ENCODE results near the gene DCTD. TPM values are rescaled to one million over a fixed set of nuclear protein-coding genes. Genes with fewer than 3 reads are reported as not detected.

The DCTD gene
- total and polyA plus RNA-seq, 7 donors = 33.3 to 54.9 (median 38.2) TPM

- H3K27me3 ChIP-seq = no peaks in the 10 kb centered on the region
- H3K4me1 ChIP-seq = peaks cover 0 to 34% (median 29%) of the 10 kb centered on the region in 4 donors
- WGBS, 2 donors = 79 to 85% methylated on average over 26 of the region's 26 CpGs
- DNase-seq = peak; percentile 85
- intact Hi-C loops (cut with DNase I) = loop anchor here (5.0 kb wide), 1 partner anchor 37 kb away; the partner anchor contains the start of gene DCTD
- peak overlapping the region in 3 of 4 donors; percentile 27 to 36 (median 36) for H3K4me3 ChIP-seq
- peak overlapping the region in 3 of 4 donors; percentile 35 to 64 (median 58) for H3K27ac ChIP-seq
- H3K36me3 ChIP-seq = peaks cover 0 to 6% (median 0%) of the 10 kb centered on the region in 4 donors
- H3K9me3 ChIP-seq = peaks cover 0 to 9% (median 1%) of the 10 kb centered on the region in 4 donors
- TF ChIP-seq POLR2A (IDR thresholded peaks at IDR 0.05) (no peak), POLR2AphosphoS5 (IDR thresholded peaks at IDR 0.05) (peak in 3 of 4 donors; percentile 16 to 64 (median 37))
Observed at GRCh38 chr4:182880387-182881356, 36.5 kb downstream of the DCTD start.

- WGBS, 2 donors = 94 to 97% methylated on average over 9 of the region's 9 CpGs
- H3K36me3 ChIP-seq = peaks cover 0 to 3% (median 0%) of the 10 kb centered on the region in 4 donors
Observed at GRCh38 chr4:182879913-182880312, 37.3 kb downstream of the DCTD start.

GRCh38 chr4:182878633-182879495, 38.3 kb downstream of the DCTD start:
- TF ChIP-seq CTCF (IDR thresholded peaks at IDR 0.05) (no peak), EP300 (IDR thresholded peaks at IDR 0.05) (no peak), POLR2AphosphoS5 (IDR thresholded peaks at IDR 0.05) (no peak), POLR2A (IDR thresholded peaks at IDR 0.05) (no peak)
- peaks cover 0 to 2% (median 0%) of the 10 kb centered on the region in 4 donors for H3K9me3 ChIP-seq
- H3K27ac ChIP-seq = no peak overlapping the region
- H3K27me3 ChIP-seq = no peaks in the 10 kb centered on the region
- H3K36me3 ChIP-seq = no peaks in the 10 kb centered on the region
- peak; percentile 64 for DNase-seq
- peaks cover 0 to 26% (median 24%) of the 10 kb centered on the region in 4 donors for H3K4me1 ChIP-seq
- H3K4me3 ChIP-seq = no peak overlapping the region
- WGBS, 2 donors = 84 to 90% methylated on average over 16 of the region's 16 CpGs
- intact Hi-C loops (cut with DNase I) = no loop called here

More at GRCh38 chr4:182879913-182880312, 37.3 kb downstream of the DCTD start:
- intact Hi-C loops (cut with DNase I) = loop anchor here (5.0 kb wide), 1 partner anchor 37 kb away; the partner anchor contains the start of gene DCTD
- peaks cover 0 to 26% (median 24%) of the 10 kb centered on the region in 4 donors for H3K4me1 ChIP-seq
- DNase-seq = peak; percentile 40
- no peak for TF ChIP-seq POLR2AphosphoS5 (IDR thresholded peaks at IDR 0.05)
- no peak for TF ChIP-seq CTCF (IDR thresholded peaks at IDR 0.05)
- no peak for TF ChIP-seq EP300 (IDR thresholded peaks at IDR 0.05)
- no peak for TF ChIP-seq POLR2A (IDR thresholded peaks at IDR 0.05)
- H3K4me3 ChIP-seq = peak overlapping the region in 2 of 4 donors; percentile 36
- peak overlapping the region in 3 of 4 donors; percentile 35 to 64 (median 58) for H3K27ac ChIP-seq
- no peaks in the 10 kb centered on the region for H3K27me3 ChIP-seq
- peaks cover 0 to 4% (median under 1%) of the 10 kb centered on the region in 4 donors for H3K9me3 ChIP-seq

GRCh38 chr4:182877326-182877883, 39.8 kb downstream of the DCTD start:
- peak; percentile 29 for DNase-seq
- Histone ChIP-seq H3K4me1 (peaks cover 0 to 26% (median 24%) of the 10 kb centered on the region in 4 donors), H3K27me3 (no peaks in the 10 kb centered on the region), H3K27ac (no peak overlapping the region), H3K9me3 (no peaks in the 10 kb centered on the region), H3K36me3 (no peaks in the 10 kb centered on the region), H3K4me3 (no peak overlapping the region)
- TF ChIP-seq POLR2AphosphoS5 (IDR thresholded peaks at IDR 0.05) (no peak), CTCF (IDR thresholded peaks at IDR 0.05) (no peak), EP300 (IDR thresholded peaks at IDR 0.05) (no peak), POLR2A (IDR thresholded peaks at IDR 0.05) (no peak)
- intact Hi-C loops (cut with DNase I) = no loop called here
- 88 to 95% methylated on average over 9 of the region's 9 CpGs for WGBS, 2 donors
